ENCODE measurements around the gene SETD6.

SETD6 gene

GRCh38 chr16:58481931-58482330 lies 33.4 kb upstream of the SETD6 start:
- no peak overlapping the region for H2AFZ ChIP-seq (ENCODE audit: low read length)
- H3K36me3 ChIP-seq (replicated peaks; ENCODE audit: insufficient read depth, low read length): no peaks in the 10 kb centered on the region
- no peaks in the 10 kb centered on the region for H3K27me3 ChIP-seq (replicated peaks; ENCODE audit: insufficient read depth, low read length)
- no peaks in the 10 kb centered on the region for H4K20me1 ChIP-seq (ENCODE audit: insufficient read depth, low read length)
- no peaks in the 10 kb centered on the region for H3K9me3 ChIP-seq (replicated peaks; ENCODE audit: insufficient read depth, low read length)
- H3K27ac ChIP-seq (ENCODE audit: low read length): no peak overlapping the region
- TF ChIP-seq CTCF (IDR thresholded peaks at IDR 0.05; ENCODE audit: low read length) (no peak), EZH2phosphoT487 (IDR thresholded peaks at IDR 0.05; ENCODE audit: low read length) (no peak), EZH2 (optimal IDR thresholded peaks at IDR 0.05; ENCODE audit: low read depth, low read length) (no peak)
- no peak overlapping the region for H3K4me3 ChIP-seq (ENCODE audit: low read length)
- H3K79me2 ChIP-seq (ENCODE audit: low read length): no peaks in the 10 kb centered on the region
- no peaks in the 10 kb centered on the region for H3K4me1 ChIP-seq (ENCODE audit: low read length)
- H3K9ac ChIP-seq (ENCODE audit: low read length): no peak overlapping the region
- no peak overlapping the region for H3K4me2 ChIP-seq (ENCODE audit: low read depth, low read length)
- H3F3A ChIP-seq (ENCODE audit: insufficient read depth, low read length): no peaks in the 10 kb centered on the region
- no peak for DNase-seq
- H3K9me2 ChIP-seq (replicated peaks; ENCODE audit: insufficient read depth, low read length): no peaks in the 10 kb centered on the region

GRCh38 chr16:58485184-58485887 lies 30.0 kb upstream of the SETD6 start:
- H3K27ac ChIP-seq (ENCODE audit: low read length): no peak overlapping the region

GRCh38 chr16:58487566-58488351 lies 27.6 kb upstream of the SETD6 start:
- no peaks in the 10 kb centered on the region for H3K27me3 ChIP-seq (replicated peaks; ENCODE audit: insufficient read depth, low read length)
- no peaks in the 10 kb centered on the region for H3K4me1 ChIP-seq (ENCODE audit: low read length)
- H3K9me2 ChIP-seq (replicated peaks; ENCODE audit: insufficient read depth, low read length): no peaks in the 10 kb centered on the region
- no peaks in the 10 kb centered on the region for H3K9me3 ChIP-seq (replicated peaks; ENCODE audit: insufficient read depth, low read length)
- H3K4me2 ChIP-seq (ENCODE audit: low read depth, low read length): peak overlapping the region; percentile 45
- H3K79me2 ChIP-seq (ENCODE audit: low read length): no peaks in the 10 kb centered on the region
- H4K20me1 ChIP-seq (ENCODE audit: insufficient read depth, low read length): no peaks in the 10 kb centered on the region
- no peaks in the 10 kb centered on the region for H3K36me3 ChIP-seq (replicated peaks; ENCODE audit: insufficient read depth, low read length)
- TF ChIP-seq EZH2 (optimal IDR thresholded peaks at IDR 0.05; ENCODE audit: low read depth, low read length) (no peak), CTCF (IDR thresholded peaks at IDR 0.05; ENCODE audit: low read length) (peak; percentile 86)
- peak overlapping the region; percentile 47 for H2AFZ ChIP-seq (ENCODE audit: low read length)
- no peak overlapping the region for H3K4me3 ChIP-seq (ENCODE audit: low read length)
- DNase-seq: peak; percentile 78
- H3K9ac ChIP-seq (ENCODE audit: low read length): peak overlapping the region; percentile 19; the same call in 1 of the 2 replicates
- H3F3A ChIP-seq (ENCODE audit: insufficient read depth, low read length): no peaks in the 10 kb centered on the region
- no peak overlapping the region for H3K27ac ChIP-seq (ENCODE audit: low read length)

More at GRCh38 chr16:58485184-58485887, 30.0 kb upstream of the SETD6 start:
- DNase-seq: no peak
- no peak overlapping the region for H3K4me2 ChIP-seq (ENCODE audit: low read depth, low read length)
- H3K4me1 ChIP-seq (ENCODE audit: low read length): no peaks in the 10 kb centered on the region
- no peaks in the 10 kb centered on the region for H3K36me3 ChIP-seq (replicated peaks; ENCODE audit: insufficient read depth, low read length)
- no peak overlapping the region for H2AFZ ChIP-seq (ENCODE audit: low read length)
- no peaks in the 10 kb centered on the region for H3K9me2 ChIP-seq (replicated peaks; ENCODE audit: insufficient read depth, low read length)
- H3K27me3 ChIP-seq (replicated peaks; ENCODE audit: insufficient read depth, low read length): no peaks in the 10 kb centered on the region
- no peaks in the 10 kb centered on the region for H3F3A ChIP-seq (ENCODE audit: insufficient read depth, low read length)
- H3K79me2 ChIP-seq (ENCODE audit: low read length): no peaks in the 10 kb centered on the region
- no peak overlapping the region for H3K4me3 ChIP-seq (ENCODE audit: low read length)
- H4K20me1 ChIP-seq (ENCODE audit: insufficient read depth, low read length): no peaks in the 10 kb centered on the region
- no peaks in the 10 kb centered on the region for H3K9me3 ChIP-seq (replicated peaks; ENCODE audit: insufficient read depth, low read length)
- no peak overlapping the region for H3K9ac ChIP-seq (ENCODE audit: low read length)
- TF ChIP-seq CTCF (IDR thresholded peaks at IDR 0.05; ENCODE audit: low read length) (no peak), EZH2 (optimal IDR thresholded peaks at IDR 0.05; ENCODE audit: low read depth, low read length) (no peak), EZH2phosphoT487 (IDR thresholded peaks at IDR 0.05; ENCODE audit: low read length) (no peak)

All from MM.1S (cell line).